ENCODE data around the gene ZNHIT1. TPM values are rescaled to one million over a fixed set of nuclear protein-coding genes. Genes with fewer than 3 reads are reported as not detected.
A peak's percentile ranks its signal among the peaks of the same experiment; 100 is the strongest.

Gene ZNHIT1
- polyA plus RNA-seq, 2 of the 4 experiments (the other 2 are of a cell fraction) = 33.2 to 55.9 TPM

DNA sequence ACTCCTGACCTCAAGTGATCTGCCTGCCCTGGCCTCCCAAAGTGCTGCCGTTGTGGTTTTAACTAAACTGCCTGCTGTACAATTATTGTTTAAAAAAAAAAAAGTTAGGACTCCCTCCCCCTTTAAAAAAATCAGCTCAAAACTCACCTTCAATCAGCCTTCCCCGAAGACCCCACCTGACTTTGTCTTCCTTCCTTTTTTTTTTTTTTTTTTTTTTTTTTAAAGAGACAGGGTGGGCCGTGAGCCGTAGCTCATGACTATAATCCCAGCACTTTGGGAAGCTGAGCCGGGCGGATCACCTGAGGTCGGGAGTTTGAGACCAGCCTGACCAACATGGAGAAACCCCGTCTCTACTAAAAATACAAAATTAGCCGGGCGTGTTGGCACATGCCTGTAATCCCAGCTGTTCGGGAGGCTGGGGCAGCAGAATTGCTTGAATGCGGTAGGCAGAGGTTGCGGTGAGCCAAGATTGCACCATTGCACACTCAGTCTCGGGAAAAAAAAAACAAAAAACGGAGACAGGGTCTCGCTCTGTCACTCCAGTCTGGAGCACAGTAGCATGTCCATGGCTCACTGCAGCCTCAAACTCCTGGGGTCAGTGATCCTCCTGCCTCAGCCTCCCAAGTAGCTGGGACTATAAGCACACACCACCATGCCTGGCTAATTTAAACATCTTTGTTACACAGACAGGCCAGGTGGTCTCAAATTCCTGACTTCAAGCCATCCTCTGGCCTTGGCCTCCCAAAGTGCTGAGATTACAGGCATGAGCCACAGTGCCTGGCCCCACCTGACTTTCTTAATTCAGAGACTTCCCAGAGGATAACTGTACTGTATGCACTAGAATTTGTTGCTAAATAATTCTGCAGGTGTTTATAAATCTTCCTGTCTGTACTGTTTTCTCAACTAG is 23.7 kb downstream of the ZNHIT1 start:
- no peak for ATAC-seq
- CTCF ChIA-PET = interaction anchor here (0.7 to 5.3 kb wide), 5 partner anchors 9 to 97 kb away, joined by 3 to 60 read pairs (median 7); partner anchors contain the start of gene ZNHIT1

DNA sequence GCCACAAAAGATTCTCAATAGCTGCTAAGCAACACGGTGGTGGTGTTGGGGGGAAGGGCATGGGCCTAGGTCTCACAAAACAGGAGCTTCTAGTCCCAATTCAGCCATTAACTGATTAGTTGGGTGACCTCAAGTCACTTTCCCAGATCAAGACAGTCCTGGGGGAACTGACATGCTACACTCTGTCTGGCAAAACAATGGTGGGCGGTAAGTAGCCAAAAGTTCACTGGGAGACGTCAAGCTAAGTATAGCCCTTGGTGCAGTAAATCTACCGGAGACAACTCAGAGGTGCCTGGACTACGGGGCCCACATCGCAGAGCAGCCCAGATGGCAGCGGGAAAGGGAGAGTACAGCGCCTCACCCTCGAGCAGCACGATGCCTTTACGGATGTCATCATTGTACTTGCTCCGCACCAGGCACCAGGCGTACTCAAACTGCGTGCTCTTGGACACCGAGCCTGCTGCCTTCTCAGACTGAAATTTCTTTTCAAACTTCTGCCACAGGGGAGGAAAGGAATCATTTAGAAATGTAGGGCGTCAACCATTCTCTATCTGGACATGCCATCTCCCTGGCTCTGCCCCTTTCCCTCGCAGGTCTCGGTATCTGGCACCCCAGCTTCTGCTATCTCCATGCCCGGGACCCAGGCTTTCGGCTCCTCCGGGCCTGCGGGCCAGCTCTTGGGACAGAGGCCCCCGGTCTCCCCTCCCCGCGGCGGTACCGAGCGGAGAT is 25.8 kb downstream of the ZNHIT1 start:
- Histone ChIP-seq H3K4me2 (peak overlapping the region; percentile 96), H3K9me3 (no peaks in the 10 kb centered on the region), H3K4me3 (peak overlapping the region; percentile 88), H3K27ac (peak overlapping the region; percentile 86 to 93), H3K4me1 (peaks cover 15% of the 10 kb centered on the region)
- WGBS (ENCODE audit: missing lambda C conversion rate) = 28% methylated on average over 24 of the region's 28 CpGs
- DNase-seq (ENCODE audit: low read depth in 1 of 2, low spot score in 1 of 2) (no peak), ATAC-seq (peak in 1 of 2 experiments; percentile 1; a peak in 2 of 6 replicates), FAIRE-seq (no peak)
- CTCF ChIA-PET = interaction anchor here (0.6 to 5.3 kb wide), 36 partner anchors 8 to 349 kb away, joined by 3 to 60 read pairs (median 4); partner anchors contain the start of genes AP1S1, MUC12, PLOD3 and ZNHIT1
- POLR2A ChIA-PET = interaction anchor here (0.8 to 2.7 kb wide), 5 partner anchors 8 to 100 kb away, joined by 3 to 15 read pairs (median 6); partner anchors contain the start of genes PLOD3 and ZNHIT1
- TF ChIP-seq, protein P1, sequence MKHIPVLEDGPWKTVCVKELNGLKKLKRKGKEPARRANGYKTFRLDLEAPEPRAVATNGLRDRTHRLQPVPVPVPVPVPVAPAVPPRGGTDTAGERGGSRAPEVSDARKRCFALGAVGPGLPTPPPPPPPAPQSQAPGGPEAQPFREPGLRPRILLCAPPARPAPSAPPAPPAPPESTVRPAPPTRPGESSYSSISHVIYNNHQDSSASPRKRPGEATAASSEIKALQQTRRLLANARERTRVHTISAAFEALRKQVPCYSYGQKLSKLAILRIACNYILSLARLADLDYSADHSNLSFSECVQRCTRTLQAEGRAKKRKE (CRISPR knock-in tag; IDR thresholded peaks at IDR 0.05; ENCODE audit: low read depth) = no peak
- no peak for TF ChIP-seq POLR2AphosphoS2 (conservative IDR thresholded peaks at IDR 0.05; ENCODE audit: low read length)
- TF ChIP-seq FOSL2 (IDR thresholded peaks at IDR 0.05) = no peak
- TF ChIP-seq FOSL2 (CRISPR knock-in tag; IDR thresholded peaks at IDR 0.05) = no peak
- TF ChIP-seq, protein P2, sequence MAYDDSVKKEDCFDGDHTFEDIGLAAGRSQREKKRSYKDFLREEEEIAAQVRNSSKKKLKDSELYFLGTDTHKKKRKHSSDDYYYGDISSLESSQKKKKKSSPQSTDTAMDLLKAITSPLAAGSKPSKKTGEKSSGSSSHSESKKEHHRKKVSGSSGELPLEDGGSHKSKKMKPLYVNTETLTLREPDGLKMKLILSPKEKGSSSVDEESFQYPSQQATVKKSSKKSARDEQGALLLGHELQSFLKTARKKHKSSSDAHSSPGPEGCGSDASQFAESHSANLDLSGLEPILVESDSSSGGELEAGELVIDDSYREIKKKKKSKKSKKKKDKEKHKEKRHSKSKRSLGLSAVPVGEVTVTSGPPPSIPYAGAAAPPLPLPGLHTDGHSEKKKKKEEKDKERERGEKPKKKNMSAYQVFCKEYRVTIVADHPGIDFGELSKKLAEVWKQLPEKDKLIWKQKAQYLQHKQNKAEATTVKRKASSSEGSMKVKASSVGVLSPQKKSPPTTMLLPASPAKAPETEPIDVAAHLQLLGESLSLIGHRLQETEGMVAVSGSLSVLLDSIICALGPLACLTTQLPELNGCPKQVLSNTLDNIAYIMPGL (CRISPR knock-in tag; IDR thresholded peaks at IDR 0.05; ENCODE audit: borderline replicate concordance) = no peak
- TF ChIP-seq PHF8 (IDR thresholded peaks at IDR 0.05; ENCODE audit: borderline replicate concordance, low read depth) = no peak
- no peak for TF ChIP-seq FOXS1 (CRISPR knock-in tag; IDR thresholded peaks at IDR 0.05)
- no peak for TF ChIP-seq POLR2A (IDR thresholded peaks at IDR 0.05; ENCODE audit: low read length)

More for the DNA sequence above, 23.7 kb downstream of the ZNHIT1 start:
- DNase-seq (ENCODE audit: low read depth in 1 of 2, low spot score in 1 of 2) (no peak), FAIRE-seq (no peak)
- 92% methylated on average over 16 of the region's 16 CpGs for WGBS (ENCODE audit: missing lambda C conversion rate)
- POLR2A ChIA-PET = no interaction called here
- Histone ChIP-seq H3K4me1 (peaks cover 15% of the 10 kb centered on the region), H3K27ac (0 out of 6 replicates have a peak overlapping the region, but pooled peaks of 1 of the 2 experiments have one; percentile 0), H3K4me3 (no peak overlapping the region), H3K4me2 (no peak overlapping the region), H3K9me3 (no peaks in the 10 kb centered on the region)
- TF ChIP-seq NR3C1 (IDR thresholded peaks at IDR 0.05) = no peak
- TF ChIP-seq KDM1A (IDR thresholded peaks at IDR 0.05; ENCODE audit: low read depth) = no peak
- TF ChIP-seq, protein P3, sequence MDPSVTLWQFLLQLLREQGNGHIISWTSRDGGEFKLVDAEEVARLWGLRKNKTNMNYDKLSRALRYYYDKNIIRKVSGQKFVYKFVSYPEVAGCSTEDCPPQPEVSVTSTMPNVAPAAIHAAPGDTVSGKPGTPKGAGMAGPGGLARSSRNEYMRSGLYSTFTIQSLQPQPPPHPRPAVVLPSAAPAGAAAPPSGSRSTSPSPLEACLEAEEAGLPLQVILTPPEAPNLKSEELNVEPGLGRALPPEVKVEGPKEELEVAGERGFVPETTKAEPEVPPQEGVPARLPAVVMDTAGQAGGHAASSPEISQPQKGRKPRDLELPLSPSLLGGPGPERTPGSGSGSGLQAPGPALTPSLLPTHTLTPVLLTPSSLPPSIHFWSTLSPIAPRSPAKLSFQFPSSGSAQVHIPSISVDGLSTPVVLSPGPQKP (IDR thresholded peaks at IDR 0.05; ENCODE audit: low read depth, low read length) = no peak
- TF ChIP-seq SMC3 (IDR thresholded peaks at IDR 0.05) = no peak
- no peak for TF ChIP-seq TP53 (CRISPR knock-in tag; IDR thresholded peaks at IDR 0.05)
- TF ChIP-seq, protein P2 (CRISPR knock-in tag; IDR thresholded peaks at IDR 0.05; ENCODE audit: borderline replicate concordance) = no peak
- TF ChIP-seq NFE2L2 (conservative IDR thresholded peaks at IDR 0.05; ENCODE audit: low read length) = no peak
- no peak for TF ChIP-seq HOXA7 (CRISPR knock-in tag; IDR thresholded peaks at IDR 0.05)
- no peak for TF ChIP-seq HOXB13 (CRISPR knock-in tag; IDR thresholded peaks at IDR 0.05; ENCODE audit: low read depth)
- TF ChIP-seq TFCP2L1 (CRISPR knock-in tag; IDR thresholded peaks at IDR 0.05) = no peak
- TF ChIP-seq, protein P4, sequence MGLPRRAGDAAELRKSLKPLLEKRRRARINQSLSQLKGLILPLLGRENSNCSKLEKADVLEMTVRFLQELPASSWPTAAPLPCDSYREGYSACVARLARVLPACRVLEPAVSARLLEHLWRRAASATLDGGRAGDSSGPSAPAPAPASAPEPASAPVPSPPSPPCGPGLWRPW (IDR thresholded peaks at IDR 0.05) = no peak
- no peak for TF ChIP-seq RFX5 (IDR thresholded peaks at IDR 0.05)
- TF ChIP-seq ESRRA (IDR thresholded peaks at IDR 0.05; ENCODE audit: borderline replicate concordance, low read length) = no peak
- TF ChIP-seq RARB (CRISPR knock-in tag; IDR thresholded peaks at IDR 0.05) = no peak
- no peak for TF ChIP-seq CEBPB (IDR thresholded peaks at IDR 0.05)
- no peak for TF ChIP-seq FOXS1 (CRISPR knock-in tag; IDR thresholded peaks at IDR 0.05)
